HL-60 (cell line): ENCODE results near the gene TMEM63C.

ENCODE experiments used
- DNase-seq, 2 experiments: peaks; one replicate each; pipeline ENCODE4 v3.0.0-alpha.2; 2010 to 2020; ENCODE audit warnings: low read depth in 1 of 2, low spot score in 1 of 2
- H3K27ac ChIP-seq: fragments of 250-450 bp; sonication (Bioruptor Pico); replicated peaks from 2 replicates; pipeline ENCODE4 v1.5.1; 2020; ENCODE audit warnings: mild to moderate bottlenecking, moderate library complexity
- H3K27me3 ChIP-seq: fragments of 250-450 bp; sonication (Bioruptor Pico); 2 replicates; pipeline ENCODE4 v1.5.1; 2021; ENCODE audit warnings: mild to moderate bottlenecking, moderate library complexity; ENCODE audit not compliant: insufficient read depth, poor library complexity, severe bottlenecking
- H3K4me3 ChIP-seq: replicated peaks from 2 replicates; pipeline ENCODE4 v1.5.1; 2011; ENCODE audit warnings: mild to moderate bottlenecking, control low read depth, low read length; ENCODE audit not compliant: insufficient read depth
- CTCF ChIP-seq: IDR thresholded peaks from one replicate; pipeline ENCODE4 v1.5.1; 2011; ENCODE audit warnings: low read length, control low read depth, inconsistent platforms; ENCODE audit not compliant: insufficient read depth
- GABPA ChIP-seq: IDR thresholded peaks from 2 replicates; pipeline ENCODE4 v1.6.1; 2012; ENCODE audit warnings: low read depth
- POLR2AphosphoS5 ChIP-seq: IDR thresholded peaks from 2 replicates; pipeline ENCODE4 v1.6.1; 2012; ENCODE audit warnings: low read depth
- REST ChIP-seq: IDR thresholded peaks from 2 replicates; pipeline ENCODE4 v1.6.1; 2012; ENCODE audit warnings: low read depth; ENCODE audit not compliant: insufficient replicate concordance
- SPI1 ChIP-seq: IDR thresholded peaks from 2 replicates; pipeline ENCODE4 v1.6.1; 2012; ENCODE audit warnings: low read depth, mild to moderate bottlenecking, borderline replicate concordance

The TMEM63C gene

GRCh38 chr14:77296906-77297305 lies 115.3 kb downstream of the TMEM63C start:
- no peak for DNase-seq
- no peak overlapping the region for H3K27ac ChIP-seq
- TF ChIP-seq POLR2AphosphoS5 (no peak), CTCF (no peak), GABPA (no peak), SPI1 (no peak), REST (no peak)
- H3K27me3 ChIP-seq = no peaks in the 10 kb centered on the region
- H3K4me3 ChIP-seq = no peak overlapping the region

GRCh38 chr14:77299771-77300170 lies 118.2 kb downstream of the TMEM63C start:
- no peak overlapping the region for H3K27ac ChIP-seq
- no peak overlapping the region for H3K4me3 ChIP-seq
- TF ChIP-seq POLR2AphosphoS5 = no peak
- TF ChIP-seq GABPA = no peak
- TF ChIP-seq REST = no peak
- no peak for TF ChIP-seq CTCF
- TF ChIP-seq SPI1 = no peak
- H3K27me3 ChIP-seq = no peaks in the 10 kb centered on the region
- DNase-seq = no peak

GRCh38 chr14:77301103-77301502 lies 119.5 kb downstream of the TMEM63C start:
- no peak overlapping the region for H3K4me3 ChIP-seq
- H3K27ac ChIP-seq = no peak overlapping the region
- DNase-seq = peak in 1 of 2 experiments; percentile 55
- TF ChIP-seq POLR2AphosphoS5 (no peak), SPI1 (no peak), GABPA (no peak), REST (no peak), CTCF (no peak)
- no peaks in the 10 kb centered on the region for H3K27me3 ChIP-seq
